ENCODE measurements around the gene IBSP.

The IBSP gene

DNA sequence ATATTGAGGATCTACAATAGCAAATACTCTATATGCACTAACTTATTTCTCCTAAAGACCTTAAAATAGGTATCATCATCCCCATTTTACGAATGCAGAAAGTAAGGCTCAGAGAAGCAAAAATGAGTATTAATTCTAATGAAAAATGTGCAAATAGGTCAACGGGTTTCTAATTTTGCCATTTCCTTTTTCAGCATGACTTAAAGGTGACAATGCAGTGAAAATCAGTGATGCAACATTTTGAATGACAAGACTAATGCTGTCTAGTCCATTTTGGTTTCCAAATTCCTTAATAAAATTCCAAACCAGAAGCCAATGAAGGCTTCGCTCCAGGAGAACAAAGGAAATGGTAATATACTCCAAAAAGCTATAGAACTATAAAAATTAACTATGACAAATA lies 37.0 kb upstream of the IBSP start:
- Histone ChIP-seq H3K79me2 (ENCODE audit: insufficient read depth, low read length) (no peaks in the 10 kb centered on the region), H3K9me3 (ENCODE audit: low read length) (no peaks in the 10 kb centered on the region), H3K9ac (ENCODE audit: low read length) (no peak overlapping the region), H3K4me3 (ENCODE audit: low read depth, low read length, poor library complexity, severe bottlenecking) (no peak overlapping the region), H3K27ac (ENCODE audit: low read depth, low read length, poor library complexity, severe bottlenecking) (no peak overlapping the region), H3K4me1 (ENCODE audit: insufficient read depth, low read length, severe bottlenecking) (no peaks in the 10 kb centered on the region), H3K4me2 (ENCODE audit: low read length) (no peak overlapping the region), H3K36me3 (ENCODE audit: insufficient read depth, low read length) (no peaks in the 10 kb centered on the region), H2AFZ (ENCODE audit: low read length) (no peak overlapping the region), H4K20me1 (ENCODE audit: insufficient read depth, low read length) (no peaks in the 10 kb centered on the region), H3F3A (ENCODE audit: insufficient read depth, low read length) (no peaks in the 10 kb centered on the region), H3K27me3 (ENCODE audit: insufficient read depth, low read length) (no peaks in the 10 kb centered on the region), H3K9me2 (ENCODE audit: low read depth, low read length) (no peaks in the 10 kb centered on the region)
- no peak for TF ChIP-seq EZH2 (IDR thresholded peaks at IDR 0.05; ENCODE audit: borderline replicate concordance, low read length)
- TF ChIP-seq, protein P1, sequence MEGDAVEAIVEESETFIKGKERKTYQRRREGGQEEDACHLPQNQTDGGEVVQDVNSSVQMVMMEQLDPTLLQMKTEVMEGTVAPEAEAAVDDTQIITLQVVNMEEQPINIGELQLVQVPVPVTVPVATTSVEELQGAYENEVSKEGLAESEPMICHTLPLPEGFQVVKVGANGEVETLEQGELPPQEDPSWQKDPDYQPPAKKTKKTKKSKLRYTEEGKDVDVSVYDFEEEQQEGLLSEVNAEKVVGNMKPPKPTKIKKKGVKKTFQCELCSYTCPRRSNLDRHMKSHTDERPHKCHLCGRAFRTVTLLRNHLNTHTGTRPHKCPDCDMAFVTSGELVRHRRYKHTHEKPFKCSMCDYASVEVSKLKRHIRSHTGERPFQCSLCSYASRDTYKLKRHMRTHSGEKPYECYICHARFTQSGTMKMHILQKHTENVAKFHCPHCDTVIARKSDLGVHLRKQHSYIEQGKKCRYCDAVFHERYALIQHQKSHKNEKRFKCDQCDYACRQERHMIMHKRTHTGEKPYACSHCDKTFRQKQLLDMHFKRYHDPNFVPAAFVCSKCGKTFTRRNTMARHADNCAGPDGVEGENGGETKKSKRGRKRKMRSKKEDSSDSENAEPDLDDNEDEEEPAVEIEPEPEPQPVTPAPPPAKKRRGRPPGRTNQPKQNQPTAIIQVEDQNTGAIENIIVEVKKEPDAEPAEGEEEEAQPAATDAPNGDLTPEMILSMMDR (IDR thresholded peaks at IDR 0.05; ENCODE audit: low read length): no peak

GRCh38 chr4:87781569-87781968 lies 17.8 kb upstream of the IBSP start:
- no peak overlapping the region for H2AFZ ChIP-seq (ENCODE audit: low read length)
- no peak for TF ChIP-seq EZH2 (IDR thresholded peaks at IDR 0.05; ENCODE audit: borderline replicate concordance, low read length)
- TF ChIP-seq, protein P1 (IDR thresholded peaks at IDR 0.05; ENCODE audit: low read length): no peak

DNA sequence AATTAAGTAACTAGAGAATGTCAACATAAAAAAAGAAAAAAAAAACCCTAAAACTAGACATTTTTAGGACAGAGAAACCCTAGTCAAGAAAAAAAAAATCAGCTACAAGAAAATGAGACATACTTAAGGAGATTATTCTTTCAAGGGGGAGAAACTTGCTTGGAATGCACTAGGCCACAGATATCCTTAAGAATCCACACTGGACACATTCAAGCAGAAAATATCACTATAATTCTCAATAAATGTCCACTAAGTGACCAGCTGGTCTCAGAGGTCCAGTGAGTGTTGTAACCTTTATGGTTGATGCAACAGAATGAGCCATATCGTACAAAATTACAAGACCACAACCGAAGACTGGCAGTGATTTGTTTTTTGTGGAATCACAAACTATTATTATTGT lies 15.6 kb upstream of the IBSP start:
- Histone ChIP-seq H3K36me3 (ENCODE audit: insufficient read depth, low read length) (no peaks in the 10 kb centered on the region), H3K4me2 (ENCODE audit: low read length) (no peak overlapping the region), H3K79me2 (ENCODE audit: insufficient read depth, low read length) (no peaks in the 10 kb centered on the region), H3K9me3 (ENCODE audit: low read length) (no peaks in the 10 kb centered on the region), H3K27ac (ENCODE audit: low read depth, low read length, poor library complexity, severe bottlenecking) (no peak overlapping the region), H3K27me3 (ENCODE audit: insufficient read depth, low read length) (no peaks in the 10 kb centered on the region), H3F3A (ENCODE audit: insufficient read depth, low read length) (no peaks in the 10 kb centered on the region), H2AFZ (ENCODE audit: low read length) (no peak overlapping the region), H3K9me2 (ENCODE audit: low read depth, low read length) (no peaks in the 10 kb centered on the region), H3K9ac (ENCODE audit: low read length) (no peak overlapping the region), H3K4me1 (ENCODE audit: insufficient read depth, low read length, severe bottlenecking) (no peaks in the 10 kb centered on the region), H3K4me3 (ENCODE audit: low read depth, low read length, poor library complexity, severe bottlenecking) (no peak overlapping the region), H4K20me1 (ENCODE audit: insufficient read depth, low read length) (no peaks in the 10 kb centered on the region)
- TF ChIP-seq, protein P1 (IDR thresholded peaks at IDR 0.05; ENCODE audit: low read length): no peak
- TF ChIP-seq EZH2 (IDR thresholded peaks at IDR 0.05; ENCODE audit: borderline replicate concordance, low read length): no peak

More at GRCh38 chr4:87781569-87781968, 17.8 kb upstream of the IBSP start:
- Histone ChIP-seq H3K27me3 (ENCODE audit: insufficient read depth, low read length) (no peaks in the 10 kb centered on the region), H3K36me3 (ENCODE audit: insufficient read depth, low read length) (no peaks in the 10 kb centered on the region), H3K4me2 (ENCODE audit: low read length) (no peak overlapping the region), H3F3A (ENCODE audit: insufficient read depth, low read length) (no peaks in the 10 kb centered on the region), H4K20me1 (ENCODE audit: insufficient read depth, low read length) (no peaks in the 10 kb centered on the region), H3K9me2 (ENCODE audit: low read depth, low read length) (no peaks in the 10 kb centered on the region), H3K4me1 (ENCODE audit: insufficient read depth, low read length, severe bottlenecking) (no peaks in the 10 kb centered on the region), H3K79me2 (ENCODE audit: insufficient read depth, low read length) (no peaks in the 10 kb centered on the region), H3K4me3 (ENCODE audit: low read depth, low read length, poor library complexity, severe bottlenecking) (no peak overlapping the region), H3K27ac (ENCODE audit: low read depth, low read length, poor library complexity, severe bottlenecking) (no peak overlapping the region), H3K9me3 (ENCODE audit: low read length) (no peaks in the 10 kb centered on the region), H3K9ac (ENCODE audit: low read length) (no peak overlapping the region)
